ENCODE measurements around the gene PRPS1. TPM values are rescaled to one million over a fixed set of nuclear protein-coding genes. Genes with fewer than 3 reads are reported as not detected.

Gene PRPS1
- total RNA-seq, 2 experiments from 2014 or later: 66.5 to 70.4 TPM

DNA sequence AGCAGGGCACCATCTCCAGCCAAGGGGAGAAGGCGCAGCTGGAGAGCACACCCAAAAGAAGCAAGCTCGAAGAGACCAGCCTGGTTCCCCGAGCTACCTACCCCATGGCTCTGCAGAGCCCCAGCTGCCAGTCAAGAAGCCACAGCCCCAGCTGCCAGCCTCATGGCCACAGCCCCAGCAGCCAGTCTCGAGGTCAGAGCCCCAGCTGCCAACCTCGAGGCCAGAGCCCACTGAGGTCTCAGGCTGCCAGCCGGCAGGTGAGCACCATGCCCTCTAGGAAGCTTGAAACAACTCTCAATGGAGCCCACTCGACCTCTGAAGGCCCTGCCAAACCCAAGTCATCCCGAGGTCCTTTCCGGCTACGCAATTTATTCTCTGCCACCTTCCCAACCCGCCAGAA is 27.0 kb upstream of the PRPS1 start:
- CTCF ChIA-PET: no interaction called here
- ATAC-seq (ENCODE audit: poor library complexity): no peak

DNA sequence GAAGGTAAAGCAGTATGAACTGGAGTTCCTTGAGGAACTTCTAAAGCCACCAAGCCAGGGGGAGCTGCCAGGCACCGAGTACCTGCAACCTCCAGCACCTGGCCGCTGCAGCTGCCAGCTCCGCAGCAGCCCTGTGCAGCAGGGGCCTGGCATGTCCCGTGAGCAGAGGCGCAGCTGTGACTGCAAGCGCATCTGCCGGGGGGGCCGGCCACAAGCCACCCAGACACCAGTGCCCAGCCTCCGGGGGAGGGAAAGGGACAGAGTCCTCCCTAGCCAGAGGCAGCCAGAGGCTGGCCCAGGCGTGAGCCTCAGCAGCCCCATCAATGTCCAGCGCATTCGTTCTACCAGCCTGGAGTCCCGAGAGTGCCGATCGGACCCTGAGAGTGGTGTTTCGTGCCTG is 26.6 kb upstream of the PRPS1 start:
- ATAC-seq (ENCODE audit: poor library complexity): no peak
- no peaks in the 10 kb centered on the region for H3K27me3 ChIP-seq (ENCODE audit: control insufficient read depth in 1 of 2, insufficient read depth in 2 of 2, low read length in 2 of 2)
- CTCF ChIA-PET: no interaction called here
- H3K9me3 ChIP-seq (ENCODE audit: control insufficient read depth in 1 of 2, insufficient read depth in 1 of 2, low read length in 2 of 2): no peaks in the 10 kb centered on the region
- no peaks in the 10 kb centered on the region for H3K36me3 ChIP-seq (ENCODE audit: insufficient read depth, low read length)
- Mint-ChIP-seq H3K4me1 (ENCODE audit: low read depth) (no peaks in the 10 kb centered on the region), H3K27ac (no peak overlapping the region), H3K9me3 (no peaks in the 10 kb centered on the region), H3K27me3 (no peaks in the 10 kb centered on the region), H3K4me3 (no peak overlapping the region), H3K36me3 (ENCODE audit: low read depth) (no peaks in the 10 kb centered on the region)
- no peak overlapping the region for H3K27ac ChIP-seq (ENCODE audit: low read depth in 1 of 2, low read length in 2 of 2)
- TF ChIP-seq, protein P1, sequence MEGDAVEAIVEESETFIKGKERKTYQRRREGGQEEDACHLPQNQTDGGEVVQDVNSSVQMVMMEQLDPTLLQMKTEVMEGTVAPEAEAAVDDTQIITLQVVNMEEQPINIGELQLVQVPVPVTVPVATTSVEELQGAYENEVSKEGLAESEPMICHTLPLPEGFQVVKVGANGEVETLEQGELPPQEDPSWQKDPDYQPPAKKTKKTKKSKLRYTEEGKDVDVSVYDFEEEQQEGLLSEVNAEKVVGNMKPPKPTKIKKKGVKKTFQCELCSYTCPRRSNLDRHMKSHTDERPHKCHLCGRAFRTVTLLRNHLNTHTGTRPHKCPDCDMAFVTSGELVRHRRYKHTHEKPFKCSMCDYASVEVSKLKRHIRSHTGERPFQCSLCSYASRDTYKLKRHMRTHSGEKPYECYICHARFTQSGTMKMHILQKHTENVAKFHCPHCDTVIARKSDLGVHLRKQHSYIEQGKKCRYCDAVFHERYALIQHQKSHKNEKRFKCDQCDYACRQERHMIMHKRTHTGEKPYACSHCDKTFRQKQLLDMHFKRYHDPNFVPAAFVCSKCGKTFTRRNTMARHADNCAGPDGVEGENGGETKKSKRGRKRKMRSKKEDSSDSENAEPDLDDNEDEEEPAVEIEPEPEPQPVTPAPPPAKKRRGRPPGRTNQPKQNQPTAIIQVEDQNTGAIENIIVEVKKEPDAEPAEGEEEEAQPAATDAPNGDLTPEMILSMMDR (IDR thresholded peaks at IDR 0.05): no peak
- no peak overlapping the region for H3K4me3 ChIP-seq (ENCODE audit: low read length)
- intact Hi-C loops (cut with DNase I, micrococcal nuclease): no loop called here
- no peak for DNase-seq
- POLR2A ChIA-PET: no interaction called here
- no peaks in the 10 kb centered on the region for H3K4me1 ChIP-seq (ENCODE audit: insufficient read depth, low read length)

More for the DNA sequence above, 27.0 kb upstream of the PRPS1 start:
- intact Hi-C loops (cut with DNase I, micrococcal nuclease): no loop called here
- Histone ChIP-seq H3K4me1 (ENCODE audit: insufficient read depth, low read length) (no peaks in the 10 kb centered on the region), H3K36me3 (ENCODE audit: insufficient read depth, low read length) (no peaks in the 10 kb centered on the region), H3K27me3 (ENCODE audit: control insufficient read depth in 1 of 2, insufficient read depth in 2 of 2, low read length in 2 of 2) (no peaks in the 10 kb centered on the region), H3K9me3 (ENCODE audit: control insufficient read depth in 1 of 2, insufficient read depth in 1 of 2, low read length in 2 of 2) (no peaks in the 10 kb centered on the region), H3K4me3 (ENCODE audit: low read length) (no peak overlapping the region), H3K27ac (ENCODE audit: low read depth in 1 of 2, low read length in 2 of 2) (no peak overlapping the region)
- Mint-ChIP-seq H3K27ac (no peak overlapping the region), H3K4me3 (no peak overlapping the region), H3K4me1 (ENCODE audit: low read depth) (no peaks in the 10 kb centered on the region), H3K36me3 (ENCODE audit: low read depth) (no peaks in the 10 kb centered on the region), H3K9me3 (no peaks in the 10 kb centered on the region), H3K27me3 (no peaks in the 10 kb centered on the region)
- no peak for DNase-seq
- TF ChIP-seq, protein P1 (IDR thresholded peaks at IDR 0.05): no peak
- POLR2A ChIA-PET: no interaction called here

DNA sequence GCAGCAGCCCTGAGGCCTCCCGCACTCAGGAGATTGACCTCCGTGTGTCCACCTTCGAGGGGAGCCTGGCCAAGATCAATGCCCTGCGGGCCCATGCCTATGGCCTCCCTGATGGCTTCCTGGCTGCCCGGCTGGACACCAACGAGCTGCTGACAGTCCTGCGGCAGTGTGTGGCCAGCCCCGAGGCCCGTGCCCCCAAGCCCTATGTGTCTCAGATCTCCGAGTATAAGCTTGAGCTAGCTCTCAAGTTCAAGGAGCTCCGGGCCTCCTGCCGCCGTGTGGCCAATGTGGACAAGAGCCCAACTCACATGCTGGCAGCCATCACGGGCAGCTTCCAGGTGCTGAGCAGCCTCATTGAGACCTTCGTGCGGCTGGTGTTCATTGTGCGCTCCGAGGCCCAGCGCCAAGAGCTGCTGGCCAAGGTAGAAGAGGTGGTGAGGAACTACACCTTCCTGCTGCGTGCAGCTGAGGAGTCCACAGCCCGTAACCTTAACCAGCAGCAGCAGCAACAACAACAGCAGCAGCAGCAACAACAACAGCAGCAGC is 25.5 kb upstream of the PRPS1 start:
- H3K9me3 Mint-ChIP-seq: no peaks in the 10 kb centered on the region
- H3K4me3 Mint-ChIP-seq: no peak overlapping the region
- Histone ChIP-seq H3K4me3 (ENCODE audit: low read length) (no peak overlapping the region), H3K27me3 (ENCODE audit: control insufficient read depth in 1 of 2, insufficient read depth in 2 of 2, low read length in 2 of 2) (no peaks in the 10 kb centered on the region), H3K4me1 (ENCODE audit: insufficient read depth, low read length) (no peaks in the 10 kb centered on the region), H3K9me3 (ENCODE audit: control insufficient read depth in 1 of 2, insufficient read depth in 1 of 2, low read length in 2 of 2) (no peaks in the 10 kb centered on the region), H3K27ac (ENCODE audit: low read depth in 1 of 2, low read length in 2 of 2) (no peak overlapping the region), H3K36me3 (ENCODE audit: insufficient read depth, low read length) (no peaks in the 10 kb centered on the region)
- TF ChIP-seq, protein P1 (IDR thresholded peaks at IDR 0.05): no peak
- H3K36me3 Mint-ChIP-seq (ENCODE audit: low read depth): no peaks in the 10 kb centered on the region
- intact Hi-C loops (cut with DNase I, micrococcal nuclease): no loop called here
- POLR2A ChIA-PET: no interaction called here
- DNase-seq (no peak), ATAC-seq (ENCODE audit: poor library complexity) (no peak)
- H3K4me1 Mint-ChIP-seq (ENCODE audit: low read depth): no peaks in the 10 kb centered on the region
- no peak overlapping the region for H3K27ac Mint-ChIP-seq
- no peaks in the 10 kb centered on the region for H3K27me3 Mint-ChIP-seq
- CTCF ChIA-PET: no interaction called here
